ENCODE data around the gene SRL. TPM values are rescaled to one million over a fixed set of nuclear protein-coding genes. Genes with fewer than 3 reads are reported as not detected.
A peak's percentile ranks its signal among the peaks of the same experiment; 100 is the strongest.
"Not testable (repeated sequence)": the region's sequence is repeated elsewhere in the genome, so short reads cannot be mapped to it uniquely, and the experiment has no call there.

The SRL gene
- total RNA-seq, 2 donors from 2014 or later, result not detected

DNA sequence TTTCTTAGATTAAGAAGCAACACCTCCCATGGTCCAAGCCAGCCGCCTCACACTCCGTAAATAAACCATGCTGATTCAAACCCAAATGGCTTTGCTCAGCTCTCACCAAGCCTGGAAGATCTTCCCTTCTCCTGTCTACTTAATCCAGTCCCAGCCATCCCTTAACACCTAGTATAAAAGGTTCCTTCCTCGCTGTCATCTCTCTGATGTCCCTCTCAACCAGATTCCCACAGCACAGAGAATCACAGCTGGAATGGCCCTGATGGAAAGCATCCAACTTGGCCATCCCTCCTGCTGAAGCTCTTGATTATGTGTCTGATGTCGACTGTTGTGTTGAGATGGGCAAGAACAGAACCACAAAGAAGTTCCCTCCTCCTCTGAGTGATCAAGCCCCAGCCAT is 75.1 kb downstream of the SRL start:
- Mint-ChIP-seq H3K4me3 (no peak overlapping the region), H3K27me3 (no peaks in the 10 kb centered on the region), H3K27ac (no peak overlapping the region), H3K36me3 (no peaks in the 10 kb centered on the region), H3K4me1 (ENCODE audit: low read depth in 2 of 2) (no peaks in the 10 kb centered on the region), H3K9me3 (no peaks in the 10 kb centered on the region)
- ATAC-seq (no peak), DNase-seq (ENCODE audit: low spot score) (no peak)

DNA sequence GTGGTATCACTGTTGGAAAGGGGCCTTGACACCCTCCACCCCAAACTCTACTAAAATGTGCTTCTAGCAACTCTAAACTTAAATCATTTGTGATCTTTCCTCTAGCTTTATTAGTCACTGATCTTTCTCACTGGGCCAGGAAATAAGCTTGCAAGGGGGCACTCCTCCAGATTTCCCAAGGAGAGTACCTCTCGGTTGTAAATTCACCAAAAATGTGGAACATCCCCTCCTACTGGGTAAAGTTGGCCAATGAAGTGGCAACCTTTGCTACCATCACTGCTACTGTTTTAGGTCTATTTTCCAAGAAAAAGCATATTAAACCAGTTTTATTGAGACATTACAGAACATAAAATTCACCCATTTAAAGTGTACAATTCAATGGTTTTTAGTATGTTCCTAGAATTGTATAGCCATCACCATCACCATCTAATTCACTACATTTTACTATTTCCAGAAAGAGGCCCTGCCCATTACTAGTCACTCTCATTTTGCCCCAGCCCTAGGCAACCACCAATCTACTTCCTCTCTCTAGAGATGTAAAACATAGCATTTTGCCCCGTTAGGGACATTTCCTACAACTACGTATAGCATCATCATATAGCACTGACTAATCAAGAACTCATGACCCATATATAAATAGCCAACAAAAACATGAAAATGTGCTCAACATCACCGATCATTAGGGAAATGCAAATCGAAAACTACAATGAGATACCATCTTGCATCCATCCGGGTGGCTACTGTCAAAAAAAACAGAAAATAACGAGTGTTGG is 81.0 kb downstream of the SRL start:
- Mint-ChIP-seq H3K27me3 (peaks cover 0 to 5% of the 10 kb centered on the region in 2 donors), H3K27ac (peak overlapping the region; percentile 9 to 79), H3K4me1 (ENCODE audit: low read depth in 2 of 2) (peaks cover 9 to 11% of the 10 kb centered on the region in 2 donors), H3K36me3 (no peaks in the 10 kb centered on the region), H3K9me3 (no peaks in the 10 kb centered on the region), H3K4me3 (peak overlapping the region; percentile 50)
- no peak for DNase-seq (ENCODE audit: low spot score)
- peak in 1 of 2 donors; percentile 91 for ATAC-seq

GRCh38 chr16:4159726-4160125 is 82.2 kb downstream of the SRL start:
- no peaks in the 10 kb centered on the region for H3K9me3 Mint-ChIP-seq
- H3K27me3 Mint-ChIP-seq, result peaks cover 0 to 5% of the 10 kb centered on the region in 2 donors
- DNase-seq (ENCODE audit: low spot score) (no peak), ATAC-seq (no peak)
- H3K36me3 Mint-ChIP-seq, result no peaks in the 10 kb centered on the region
- peak overlapping the region in 1 of 2 donors; percentile 24 for H3K27ac Mint-ChIP-seq
- H3K4me3 Mint-ChIP-seq, result no peak overlapping the region
- H3K4me1 Mint-ChIP-seq (ENCODE audit: low read depth in 2 of 2), result peaks cover 9 to 11% of the 10 kb centered on the region in 2 donors

DNA sequence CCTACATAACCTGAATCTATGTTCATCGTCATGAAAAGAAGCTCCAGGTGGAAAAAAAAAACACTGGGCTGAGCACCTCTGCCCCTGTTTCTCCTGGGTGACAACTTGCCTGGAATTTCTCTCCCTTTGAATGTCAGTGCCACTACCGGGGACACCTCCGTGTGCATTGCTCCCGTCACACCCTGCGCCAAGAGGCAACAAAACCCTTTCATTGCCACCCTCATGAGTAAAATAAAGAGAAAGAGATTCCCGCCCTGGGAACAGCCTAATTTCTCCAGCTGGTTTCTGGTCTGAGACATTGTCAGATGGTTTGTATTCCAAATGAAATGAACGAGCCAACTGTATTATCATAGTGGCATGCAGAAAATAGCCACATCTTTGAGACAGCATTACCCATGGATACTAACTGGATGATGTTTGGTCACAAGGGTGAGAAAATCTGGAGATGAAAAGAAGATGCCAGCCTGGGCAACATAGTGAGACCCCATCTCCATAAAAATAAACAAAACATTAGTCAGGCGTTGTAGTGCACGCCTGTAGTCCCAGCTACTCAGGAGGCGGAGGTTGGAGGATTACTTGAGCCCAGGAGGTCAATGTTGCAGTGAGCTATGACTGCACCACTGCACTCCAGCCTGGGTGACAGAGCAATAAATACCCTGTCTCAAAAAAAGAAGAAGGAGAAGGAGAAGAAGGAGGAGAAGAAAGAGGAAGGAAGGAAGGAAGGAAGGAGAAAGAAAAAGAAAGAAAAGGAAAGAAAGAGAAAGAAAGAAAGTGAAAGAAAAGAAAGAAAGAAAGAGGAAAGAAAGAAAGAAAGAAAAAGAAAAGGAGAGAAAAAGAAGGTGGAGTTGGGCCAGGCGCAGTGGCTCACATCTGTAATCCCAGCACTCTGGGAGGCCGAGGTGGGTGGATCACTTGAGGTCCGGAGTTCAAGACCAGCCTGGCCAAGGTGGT is 83.5 kb downstream of the SRL start:
- Mint-ChIP-seq H3K36me3 (no peaks in the 10 kb centered on the region), H3K27me3 (peaks cover 0 to 5% of the 10 kb centered on the region in 2 donors), H3K4me3 (no peak overlapping the region), H3K27ac (peak overlapping the region; percentile 24 to 45), H3K4me1 (ENCODE audit: low read depth in 2 of 2) (peaks cover 9 to 11% of the 10 kb centered on the region in 2 donors), H3K9me3 (no peaks in the 10 kb centered on the region)
- DNase-seq (ENCODE audit: low spot score) (no peak), ATAC-seq (no peak)

- Mint-ChIP-seq H3K27ac (no peak overlapping the region), H3K27me3 (peaks cover 0 to 5% of the 10 kb centered on the region in 2 donors), H3K4me3 (no peak overlapping the region), H3K9me3 (no peaks in the 10 kb centered on the region), H3K4me1 (ENCODE audit: low read depth in 2 of 2) (peaks cover 9 to 11% of the 10 kb centered on the region in 2 donors), H3K36me3 (no peaks in the 10 kb centered on the region)
- ATAC-seq (no peak), DNase-seq (ENCODE audit: low spot score) (no peak)
Observed at GRCh38 chr16:4157376-4157825, 84.5 kb downstream of the SRL start.

DNA sequence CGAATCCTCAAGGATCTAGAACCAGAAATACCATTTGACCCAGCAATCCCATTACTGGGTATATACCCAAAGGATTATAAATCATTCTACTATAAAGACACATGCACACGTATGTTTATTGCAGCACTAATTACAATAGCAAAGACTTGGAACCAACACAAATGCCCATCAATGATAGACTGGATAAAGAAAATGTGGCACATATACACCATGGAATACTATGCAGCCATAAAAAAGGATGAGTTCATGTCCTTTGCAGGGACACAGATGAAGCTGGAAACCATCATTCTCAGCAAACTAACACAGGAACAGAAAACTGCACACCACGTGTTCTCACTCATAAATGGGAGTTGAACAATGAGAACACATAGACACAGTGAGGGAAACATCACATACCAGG is 85.4 kb downstream of the SRL start:
- ATAC-seq; H3K36me3 Mint-ChIP-seq; H3K27ac Mint-ChIP-seq; H3K4me3 Mint-ChIP-seq; H3K9me3 Mint-ChIP-seq; H3K27me3 Mint-ChIP-seq; DNase-seq (ENCODE audit: low spot score): not testable (repeated sequence)
- H3K4me1 Mint-ChIP-seq (ENCODE audit: low read depth in 2 of 2), result peaks cover 9 to 11% of the 10 kb centered on the region in 2 donors

DNA sequence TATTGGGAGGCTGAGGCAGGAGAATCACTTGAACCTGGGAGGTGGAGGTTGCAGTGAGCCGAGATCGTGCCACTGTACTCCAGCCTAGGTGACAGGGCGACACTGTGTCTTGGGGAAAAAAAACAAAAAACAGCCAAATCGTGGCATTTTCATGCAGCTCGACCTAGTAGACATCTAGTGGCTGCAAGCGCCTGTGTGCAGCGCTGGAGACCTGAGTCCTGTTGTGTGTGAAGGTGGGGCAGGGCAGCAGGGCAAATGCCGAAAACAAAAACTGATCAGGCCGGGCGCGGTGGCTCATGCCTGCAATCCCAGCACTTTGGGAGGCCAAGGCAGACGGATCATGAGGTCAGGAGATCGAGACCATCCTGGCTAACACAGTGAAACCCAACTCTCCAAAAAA is 88.5 kb downstream of the SRL start:
- not testable (repeated sequence) for H3K4me1 Mint-ChIP-seq (ENCODE audit: low read depth in 2 of 2); H3K36me3 Mint-ChIP-seq; ATAC-seq; H3K4me3 Mint-ChIP-seq; DNase-seq (ENCODE audit: low spot score); H3K27ac Mint-ChIP-seq; H3K9me3 Mint-ChIP-seq; H3K27me3 Mint-ChIP-seq

DNA sequence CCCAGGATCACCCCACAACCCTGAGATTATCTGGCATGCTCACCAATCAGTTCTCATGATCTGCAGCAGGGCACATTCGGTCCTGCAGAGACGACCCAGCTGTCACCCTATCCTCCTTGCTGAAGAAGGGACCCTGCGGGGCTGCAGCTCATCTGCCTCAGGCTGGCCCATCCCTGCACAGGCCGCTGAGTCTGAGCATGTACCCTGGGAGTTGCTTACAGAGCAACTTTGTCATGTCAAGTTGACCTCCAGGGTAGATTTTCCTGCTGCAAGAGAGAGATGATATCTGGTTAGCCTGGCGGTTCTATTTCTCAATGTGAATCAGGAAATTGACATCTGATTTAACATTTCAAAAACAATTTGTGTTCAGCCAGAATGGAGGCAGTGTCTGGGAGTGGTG is 89.6 kb downstream of the SRL start:
- Mint-ChIP-seq H3K27ac (no peak overlapping the region), H3K9me3 (no peaks in the 10 kb centered on the region), H3K4me1 (ENCODE audit: low read depth in 2 of 2) (no peaks in the 10 kb centered on the region), H3K27me3 (peaks cover 0 to 3% of the 10 kb centered on the region in 2 donors), H3K4me3 (no peak overlapping the region), H3K36me3 (no peaks in the 10 kb centered on the region)
- ATAC-seq, result no peak
- DNase-seq (ENCODE audit: low spot score), result no peak

- Mint-ChIP-seq H3K27me3 (no peaks in the 10 kb centered on the region), H3K4me1 (ENCODE audit: low read depth in 2 of 2) (peaks cover 0 to 3% of the 10 kb centered on the region in 2 donors), H3K4me3 (no peak overlapping the region), H3K27ac (no peak overlapping the region), H3K36me3 (no peaks in the 10 kb centered on the region), H3K9me3 (no peaks in the 10 kb centered on the region)
- ATAC-seq, result no peak
- no peak for DNase-seq (ENCODE audit: low spot score)
Observed at GRCh38 chr16:4147236-4147635, 94.6 kb downstream of the SRL start.

DNA sequence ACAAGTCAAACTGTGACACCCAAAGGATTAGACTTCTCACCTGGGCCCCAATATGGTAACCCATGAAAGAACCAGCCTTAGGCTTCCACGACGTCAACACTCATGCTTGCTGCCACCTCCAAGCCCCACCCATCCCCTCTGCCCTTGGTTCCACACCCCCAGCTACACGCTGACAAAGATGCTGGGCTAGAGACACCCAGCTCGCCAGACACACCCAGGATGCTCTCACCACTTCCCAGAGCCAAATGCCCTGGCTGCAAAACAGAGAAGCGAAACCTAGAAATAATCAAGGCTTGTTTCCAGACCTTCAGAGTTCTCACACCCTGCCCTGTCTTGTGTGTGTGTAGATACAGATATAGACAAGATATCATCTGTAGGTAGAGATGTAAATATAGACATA is 99.6 kb downstream of the SRL start:
- no peak overlapping the region for H3K4me3 Mint-ChIP-seq

GRCh38 chr16:4141604-4142003 is 100.3 kb downstream of the SRL start:
- Mint-ChIP-seq H3K27me3 (peaks cover 4 to 5% of the 10 kb centered on the region in 2 donors), H3K36me3 (no peaks in the 10 kb centered on the region), H3K9me3 (no peaks in the 10 kb centered on the region), H3K4me3 (no peak overlapping the region), H3K27ac (no peak overlapping the region), H3K4me1 (ENCODE audit: low read depth in 2 of 2) (peaks cover 0 to 5% of the 10 kb centered on the region in 2 donors)
- DNase-seq (ENCODE audit: low spot score) (no peak), ATAC-seq (no peak)

More for the DNA sequence above, 99.6 kb downstream of the SRL start:
- peak in 1 of 2 donors; percentile 71 for ATAC-seq
- DNase-seq (ENCODE audit: low spot score), result no peak
- H3K27me3 Mint-ChIP-seq, result peaks cover 2% of the 10 kb centered on the region in 2 donors
- no peaks in the 10 kb centered on the region for H3K9me3 Mint-ChIP-seq
- peaks cover 0 to 4% of the 10 kb centered on the region in 2 donors for H3K4me1 Mint-ChIP-seq (ENCODE audit: low read depth in 2 of 2)
- H3K27ac Mint-ChIP-seq, result no peak overlapping the region
- H3K36me3 Mint-ChIP-seq, result no peaks in the 10 kb centered on the region

- DNase-seq (ENCODE audit: low spot score) (no peak), ATAC-seq (no peak)
- no peaks in the 10 kb centered on the region for H3K9me3 Mint-ChIP-seq
- peaks cover 7 to 11% of the 10 kb centered on the region in 2 donors for H3K27me3 Mint-ChIP-seq
- no peaks in the 10 kb centered on the region for H3K36me3 Mint-ChIP-seq
- H3K4me3 Mint-ChIP-seq, result no peak overlapping the region
- peaks cover 0 to 5% of the 10 kb centered on the region in 2 donors for H3K4me1 Mint-ChIP-seq (ENCODE audit: low read depth in 2 of 2)
- no peak overlapping the region for H3K27ac Mint-ChIP-seq
Observed at GRCh38 chr16:4140652-4141051, 101.2 kb downstream of the SRL start.

DNA sequence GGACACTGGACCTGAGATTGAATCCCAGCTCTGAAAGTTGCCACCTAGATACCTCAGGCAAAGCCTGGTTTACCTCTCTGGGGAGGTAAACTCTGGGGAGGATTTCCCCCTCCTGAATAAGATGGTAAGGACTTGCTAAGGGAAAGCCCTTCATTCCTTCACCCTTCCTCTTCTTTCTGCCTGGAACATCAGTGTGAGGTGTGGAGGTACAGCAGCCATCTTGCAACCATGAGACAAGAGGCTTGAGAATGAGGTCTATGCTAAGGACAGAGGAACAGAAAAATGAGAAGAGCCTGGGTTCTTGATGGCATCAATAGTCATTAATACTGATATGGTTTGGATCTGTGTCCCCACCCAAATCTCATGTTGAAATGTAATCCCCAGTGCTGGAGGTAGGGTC is 101.9 kb downstream of the SRL start:
- Mint-ChIP-seq H3K27ac (no peak overlapping the region), H3K9me3 (no peaks in the 10 kb centered on the region), H3K4me3 (no peak overlapping the region), H3K27me3 (peaks cover 7 to 16% of the 10 kb centered on the region in 2 donors), H3K4me1 (ENCODE audit: low read depth in 2 of 2) (peaks cover 0 to 5% of the 10 kb centered on the region in 2 donors), H3K36me3 (no peaks in the 10 kb centered on the region)
- DNase-seq (ENCODE audit: low spot score) (no peak), ATAC-seq (no peak)
